ENCODE data around the gene C19orf81. TPM values are rescaled to one million over a fixed set of nuclear protein-coding genes. Genes with fewer than 3 reads are reported as not detected.

Gene C19orf81
- total and polyA plus RNA-seq, 2 of the 8 experiments (the other 6 are each of a cell fraction or from before 2014, with no cell fraction given), result 11.7 to 13.0 TPM

- no peak overlapping the region for H2BK120ac ChIP-seq (replicated peaks; ENCODE audit: low read depth, low read length)
- H3K27ac ChIP-seq (ENCODE audit: low read depth, low read length), result no peak overlapping the region
- H3K9ac ChIP-seq (replicated peaks in 1 of 4; ENCODE audit: extremely low read depth in 1 of 4, low read depth in 3 of 4, low read length in 3 of 4), result no peak overlapping the region
- H3K9me3 ChIP-seq (ENCODE audit: insufficient read depth in 2 of 2, low read depth in 1 of 2, low read length in 1 of 2), result no peaks in the 10 kb centered on the region
- ChIA-PET POLR2A (ENCODE audit: partially characterized antibody) (interaction anchor here (0.6 to 2.0 kb wide), 4 partner anchors 11 to 125 kb away, joined by 3 to 4 read pairs (median 3); no protein-coding TSS in a partner anchor), CTCF (ENCODE audit: partially characterized antibody) (interaction anchor here (1.3 kb wide), 1 partner anchor 140 kb away, joined by 3 read pairs; no protein-coding TSS in a partner anchor)
- peak overlapping the region; percentile 79; the same call in 1 of the 2 replicates for H2BK5ac ChIP-seq (ENCODE audit: low read depth, low read length)
- peak overlapping the region; percentile 62; the same call in 1 of the 2 replicates for H3K18ac ChIP-seq (ENCODE audit: extremely low read depth, low read length)
- 43% methylated on average over 5 of the region's 5 CpGs; no CpG with 5 or more reads in 1 of the 2 experiments for WGBS, 2 experiments (ENCODE audit: extremely low coverage in 1 of 2, insufficient coverage in 1 of 2, insufficient read length in 1 of 2, insufficient replicate concordance in 2 of 2, low coverage in 1 of 2, low lambda C conversion rate in 2 of 2, missing lambda C conversion rate in 1 of 2)
- H3K36me3 ChIP-seq (ENCODE audit: control insufficient read depth in 2 of 4, insufficient read depth in 4 of 4, low read length in 3 of 4), result no peaks in the 10 kb centered on the region
- no peak overlapping the region for H4K5ac ChIP-seq (ENCODE audit: insufficient read length, low read depth, low read length)
- H2BK12ac ChIP-seq (ENCODE audit: low read depth, low read length), result peak overlapping the region; percentile 44; the same call in 1 of the 2 replicates
- H4K8ac ChIP-seq (ENCODE audit: extremely low read depth, insufficient read depth, low read length), result no peak overlapping the region
- H3K23me2 ChIP-seq (ENCODE audit: low read depth, low read length), result peaks cover 3% of the 10 kb centered on the region
- H3K4me1 ChIP-seq (replicated peaks in 1 of 4; ENCODE audit: control insufficient read depth in 3 of 4, insufficient read depth in 4 of 4, low read length in 3 of 4), result peaks cover 0 to 10% (median 7%) of the 10 kb centered on the region in 4 experiments; a peak in 5 of 7 replicates
- no peak overlapping the region for H2BK15ac ChIP-seq (ENCODE audit: low read length)
- peak overlapping the region; percentile 52 for H4K91ac ChIP-seq (replicated peaks; ENCODE audit: insufficient read length, low read length)
- peak overlapping the region; percentile 17 to 47; a peak in 1 of 4 replicates for H3K4me2 ChIP-seq (ENCODE audit: insufficient read depth in 1 of 2, low read depth in 2 of 2, low read length in 2 of 2)
- TF ChIP-seq ZNF274 (IDR thresholded peaks at IDR 0.05; ENCODE audit: borderline replicate concordance, extremely low read depth, low read length) (no peak), SP1 (IDR thresholded peaks at IDR 0.05; ENCODE audit: low read depth, low read length) (no peak), BRCA1 (IDR thresholded peaks at IDR 0.05; ENCODE audit: low read depth, low read length) (no peak), E2F6 (IDR thresholded peaks at IDR 0.05) (0 out of 2 replicates have a peak, but pooled peaks have one; percentile 21), TAF1 (IDR thresholded peaks at IDR 0.05; ENCODE audit: low read depth, low read length) (no peak), RFX5 (IDR thresholded peaks at IDR 0.05; ENCODE audit: borderline replicate concordance, low read depth, low read length) (peak; percentile 34; the same call in 1 of the 2 replicates)
- H2BK20ac ChIP-seq (ENCODE audit: low read length), result peak overlapping the region; percentile 66; the same call in 1 of the 2 replicates
- H3K79me2 ChIP-seq (ENCODE audit: control insufficient read depth in 1 of 2, insufficient read depth in 2 of 2, low read length in 2 of 2), result no peaks in the 10 kb centered on the region
- DNase-seq (ENCODE audit: low read depth in 1 of 2, low spot score in 2 of 2) (no peak), FAIRE-seq (peak; percentile 58)
- no peak overlapping the region for H3K14ac ChIP-seq (ENCODE audit: insufficient read length)
- H3K56ac ChIP-seq (replicated peaks; ENCODE audit: insufficient read length, low read depth, low read length), result no peak overlapping the region
- H3K27me3 ChIP-seq (replicated peaks in 1 of 4; ENCODE audit: control insufficient read depth in 3 of 4, extremely low read depth in 1 of 4, insufficient read depth in 3 of 4, low read length in 3 of 4), result peaks cover 1 to 31% (median 29%) of the 10 kb centered on the region in 4 experiments
- H3K79me1 ChIP-seq (ENCODE audit: low read depth, low read length), result no peaks in the 10 kb centered on the region
- H3K4ac ChIP-seq (replicated peaks; ENCODE audit: insufficient read length, low read depth, low read length), result no peak overlapping the region
- no peak overlapping the region for H3K23ac ChIP-seq (ENCODE audit: insufficient read length)
- H4K20me1 ChIP-seq (replicated peaks in 1 of 2; ENCODE audit: control insufficient read depth in 1 of 2, insufficient read depth in 2 of 2, low read length in 2 of 2), result no peaks in the 10 kb centered on the region
- H3K4me3 ChIP-seq (ENCODE audit: extremely low read depth in 1 of 4, insufficient read depth in 2 of 4, low read depth in 3 of 4, low read length in 4 of 4), result no peak overlapping the region
- no peak overlapping the region for H2AFZ ChIP-seq (ENCODE audit: low read length)
- H2AK5ac ChIP-seq (ENCODE audit: low read depth, low read length), result no peak overlapping the region
Observed at GRCh38 chr19:50677636-50678035, 28.4 kb downstream of the C19orf81 start.
